Subcutaneous abdominal adipose tissue (tissue), 5 donors: ENCODE data around the gene RBM20.

ENCODE experiments used
- H3K27ac ChIP-seq: one replicate; pipeline ENCODE4 v1.7.0; 2013; ENCODE audit warnings: low read depth, mild to moderate bottlenecking, inconsistent platforms, low read length, moderate library complexity
- H3K27me3 ChIP-seq, 5 donors: one replicate each; pipeline ENCODE4 v1.7.0; 2013; ENCODE audit warnings: low read length in 5 of 5, inconsistent platforms in 1 of 5; ENCODE audit not compliant: control insufficient read depth in 5 of 5, insufficient read depth in 4 of 5
- H3K36me3 ChIP-seq, 5 donors: one replicate each; pipeline ENCODE4 v1.7.0; 2013; ENCODE audit warnings: low read length in 5 of 5; ENCODE audit not compliant: control insufficient read depth in 5 of 5, insufficient read depth in 5 of 5
- H3K4me1 ChIP-seq, 5 donors: one replicate each; pipeline ENCODE4 v1.7.0; 2013; ENCODE audit warnings: low read length in 5 of 5, mild to moderate bottlenecking in 3 of 5, moderate library complexity in 1 of 5; ENCODE audit not compliant: control insufficient read depth in 5 of 5, insufficient read depth in 5 of 5
- H3K4me3 ChIP-seq, 5 donors: one replicate each; pipeline ENCODE4 v1.7.0; 2013; ENCODE audit warnings: low read length in 5 of 5, low read depth in 1 of 5
- H3K9ac ChIP-seq, 5 donors: one replicate each; pipeline ENCODE4 v1.7.0; 2013; ENCODE audit warnings: low read length in 5 of 5, mild to moderate bottlenecking in 4 of 5, moderate library complexity in 3 of 5
- H3K9me3 ChIP-seq, 5 donors: one replicate each; pipeline ENCODE4 v1.7.0; 2013; ENCODE audit warnings: low read length in 5 of 5; ENCODE audit not compliant: control insufficient read depth in 5 of 5
- donor health status: healthy.
- donor health status: healthy.
- donor health status: healthy.
- donor health status: healthy.
- donor health status: healthy.

RBM20 gene

DNA sequence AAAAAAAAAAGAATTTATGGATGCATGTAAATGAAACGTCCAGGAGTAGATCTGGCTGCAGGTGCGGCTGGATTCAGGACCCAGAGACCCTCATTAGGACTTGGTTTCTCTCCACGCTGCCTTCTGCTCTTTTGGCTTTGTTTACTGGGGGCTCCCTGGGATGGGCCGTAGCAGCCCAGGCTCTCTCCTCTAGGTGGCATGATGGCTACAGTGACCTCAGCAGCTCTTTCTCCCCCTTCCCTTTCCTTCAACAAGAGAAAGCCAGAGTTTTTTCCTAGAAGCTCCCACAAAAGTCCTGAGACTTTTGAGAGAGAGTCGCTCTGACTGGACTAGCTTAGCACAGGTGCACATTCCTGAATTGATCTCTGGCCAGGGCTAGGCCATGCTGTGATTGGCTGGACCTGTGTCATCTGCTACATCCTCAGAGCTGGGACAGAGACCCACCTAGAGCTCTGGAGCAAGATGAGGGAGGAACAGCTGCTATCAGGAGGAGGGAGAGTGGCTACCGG lies 159.7 kb downstream of the RBM20 start:
- Histone ChIP-seq H3K4me1 (peaks cover 4 to 24% (median 20%) of the 10 kb centered on the region in 5 donors), H3K9ac (no peak overlapping the region), H3K4me3 (no peak overlapping the region), H3K27ac (no peak overlapping the region), H3K36me3 (no peaks in the 10 kb centered on the region), H3K27me3 (no peaks in the 10 kb centered on the region), H3K9me3 (no peaks in the 10 kb centered on the region)

DNA sequence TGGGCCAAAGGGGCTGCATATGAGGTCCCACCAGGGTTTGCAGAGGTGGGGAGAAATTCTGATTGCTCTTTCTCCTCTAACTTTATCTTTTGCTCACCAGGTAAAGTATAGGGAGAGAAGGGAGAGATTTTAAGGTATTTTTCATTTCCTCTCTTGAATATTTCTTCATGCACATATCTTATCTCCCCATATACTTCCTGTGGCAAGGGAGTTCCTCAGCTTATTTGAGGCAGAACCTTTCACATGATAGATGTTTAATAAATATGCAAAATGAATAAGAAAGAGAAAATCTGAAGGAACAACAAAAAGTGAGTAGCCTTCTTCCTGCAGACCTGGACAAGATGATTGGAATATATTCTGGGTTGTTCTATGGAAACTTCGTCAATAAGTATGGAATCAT lies 160.2 kb downstream of the RBM20 start:
- Histone ChIP-seq H3K27ac (no peak overlapping the region), H3K4me3 (no peak overlapping the region), H3K27me3 (no peaks in the 10 kb centered on the region), H3K9ac (no peak overlapping the region), H3K9me3 (no peaks in the 10 kb centered on the region), H3K4me1 (peaks cover 4 to 24% (median 20%) of the 10 kb centered on the region in 5 donors), H3K36me3 (no peaks in the 10 kb centered on the region)

DNA sequence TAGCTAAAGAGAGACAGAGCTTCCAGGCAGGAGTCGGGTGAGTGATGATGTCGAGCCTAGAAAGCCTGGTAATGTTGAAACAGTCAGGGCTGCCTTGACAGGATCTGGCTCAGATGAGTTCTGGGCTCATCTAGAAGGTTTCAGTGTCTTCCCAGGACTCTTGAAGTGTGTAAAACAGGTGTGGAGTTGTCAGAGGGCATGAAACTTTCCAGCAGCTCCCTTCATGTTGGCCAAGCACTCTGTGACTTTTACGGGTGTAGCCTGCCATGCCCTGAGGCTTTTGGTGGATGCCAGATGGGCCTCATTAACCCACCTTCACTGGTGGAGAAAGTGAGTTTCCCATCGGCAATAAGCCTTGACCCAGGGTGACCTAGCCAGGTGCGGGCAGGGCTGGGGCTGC lies 161.2 kb downstream of the RBM20 start:
- Histone ChIP-seq H3K36me3 (no peaks in the 10 kb centered on the region), H3K27ac (no peak overlapping the region), H3K4me1 (peaks cover 4 to 24% (median 20%) of the 10 kb centered on the region in 5 donors), H3K9me3 (no peaks in the 10 kb centered on the region), H3K27me3 (no peaks in the 10 kb centered on the region), H3K4me3 (no peak overlapping the region), H3K9ac (no peak overlapping the region)

GRCh38 chr10:110806335-110806734 lies 162.2 kb downstream of the RBM20 start:
- Histone ChIP-seq H3K27me3 (no peaks in the 10 kb centered on the region), H3K4me1 (peaks cover 4 to 24% (median 20%) of the 10 kb centered on the region in 5 donors), H3K9ac (no peak overlapping the region), H3K4me3 (no peak overlapping the region), H3K9me3 (no peaks in the 10 kb centered on the region), H3K36me3 (no peaks in the 10 kb centered on the region), H3K27ac (no peak overlapping the region)

DNA sequence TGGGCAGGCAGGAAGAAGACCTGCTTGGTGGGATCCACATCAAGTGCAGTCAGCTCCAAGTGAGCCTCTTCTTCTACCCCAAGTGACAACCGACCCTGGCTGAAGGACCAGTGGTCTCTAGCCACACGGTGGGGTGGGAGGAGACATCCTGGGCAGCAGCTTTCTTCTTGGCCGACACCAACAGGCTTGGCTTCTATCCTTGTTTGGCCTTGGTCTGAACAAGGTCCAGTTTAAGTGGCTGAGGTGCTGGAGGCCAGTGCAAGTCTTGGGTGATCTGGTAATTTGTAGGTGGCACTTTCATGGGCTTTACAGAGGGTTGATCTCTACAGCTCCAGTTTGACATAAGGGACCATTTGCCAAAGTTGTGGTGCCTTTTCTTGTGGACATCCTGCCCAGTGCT lies 164.0 kb downstream of the RBM20 start:
- peaks cover 0 to 20% (median 11%) of the 10 kb centered on the region in 5 donors for H3K4me1 ChIP-seq
- no peak overlapping the region for H3K9ac ChIP-seq
- H3K9me3 ChIP-seq, result no peaks in the 10 kb centered on the region
- no peak overlapping the region for H3K27ac ChIP-seq
- no peaks in the 10 kb centered on the region for H3K27me3 ChIP-seq
- no peaks in the 10 kb centered on the region for H3K36me3 ChIP-seq
- no peak overlapping the region for H3K4me3 ChIP-seq

GRCh38 chr10:110808615-110809014 lies 164.5 kb downstream of the RBM20 start:
- Histone ChIP-seq H3K27ac (no peak overlapping the region), H3K9ac (no peak overlapping the region)

DNA sequence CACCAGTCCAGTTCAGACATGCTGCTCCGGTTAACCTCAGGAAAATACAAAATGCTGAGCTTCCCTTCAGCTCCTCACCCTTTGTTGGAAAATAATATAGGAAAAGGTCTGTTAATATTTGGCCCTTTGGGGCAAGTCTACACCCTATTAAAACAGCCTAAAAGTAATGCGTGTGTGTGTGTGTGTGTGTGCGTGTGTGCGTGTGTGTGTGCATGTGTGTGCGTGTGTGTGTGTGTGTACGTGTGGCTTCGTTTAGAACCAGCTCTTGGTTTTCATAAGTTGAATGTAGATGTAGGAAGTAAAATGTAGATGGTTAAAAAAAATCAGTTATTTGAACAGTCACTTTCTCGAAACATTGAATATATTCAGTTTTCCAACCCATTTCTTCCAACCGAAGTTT lies 166.5 kb downstream of the RBM20 start:
- H3K4me1 ChIP-seq, result peaks cover 0 to 9% (median 0%) of the 10 kb centered on the region in 5 donors
- no peak overlapping the region for H3K9ac ChIP-seq
- no peaks in the 10 kb centered on the region for H3K36me3 ChIP-seq
- H3K4me3 ChIP-seq, result no peak overlapping the region
- H3K27ac ChIP-seq, result no peak overlapping the region
- no peaks in the 10 kb centered on the region for H3K27me3 ChIP-seq
- H3K9me3 ChIP-seq, result no peaks in the 10 kb centered on the region

More at GRCh38 chr10:110808615-110809014, 164.5 kb downstream of the RBM20 start:
- Histone ChIP-seq H3K4me3 (no peak overlapping the region), H3K4me1 (peaks cover 0 to 15% (median 6%) of the 10 kb centered on the region in 5 donors), H3K27me3 (no peaks in the 10 kb centered on the region), H3K9me3 (no peaks in the 10 kb centered on the region), H3K36me3 (no peaks in the 10 kb centered on the region)

- Histone ChIP-seq H3K27ac (no peak overlapping the region), H3K4me3 (no peak overlapping the region), H3K36me3 (no peaks in the 10 kb centered on the region), H3K9ac (no peak overlapping the region), H3K4me1 (peaks cover 0 to 9% (median 0%) of the 10 kb centered on the region in 5 donors), H3K27me3 (no peaks in the 10 kb centered on the region), H3K9me3 (no peaks in the 10 kb centered on the region)
These were observed 167.8 kb downstream of the RBM20 start for GRCh38 chr10:110811791-110812581.

GRCh38 chr10:110812583-110812982 lies 168.4 kb downstream of the RBM20 start:
- Histone ChIP-seq H3K4me3 (no peak overlapping the region), H3K36me3 (no peaks in the 10 kb centered on the region), H3K9ac (no peak overlapping the region), H3K4me1 (peaks cover 0 to 11% (median 0%) of the 10 kb centered on the region in 5 donors), H3K27ac (no peak overlapping the region), H3K27me3 (no peaks in the 10 kb centered on the region), H3K9me3 (no peaks in the 10 kb centered on the region)

GRCh38 chr10:110813743-110814472 lies 169.8 kb downstream of the RBM20 start:
- Histone ChIP-seq H3K4me1 (peaks cover 0 to 21% (median 7%) of the 10 kb centered on the region in 5 donors), H3K27ac (no peak overlapping the region), H3K9ac (no peak overlapping the region), H3K27me3 (no peaks in the 10 kb centered on the region), H3K9me3 (no peaks in the 10 kb centered on the region), H3K4me3 (no peak overlapping the region), H3K36me3 (no peaks in the 10 kb centered on the region)
